ENCODE data around the gene AUTS2. TPM values are rescaled to one million over a fixed set of nuclear protein-coding genes. Genes with fewer than 3 reads are reported as not detected.
"Not testable (repeated sequence)": the region's sequence is repeated elsewhere in the genome, so short reads cannot be mapped to it uniquely, and the experiment has no call there.

AUTS2 gene
- total and polyA plus RNA-seq, 2 donors (not counting 1 experiment from before 2014, with no cell fraction given) = 0.60 to 9.1 TPM

DNA sequence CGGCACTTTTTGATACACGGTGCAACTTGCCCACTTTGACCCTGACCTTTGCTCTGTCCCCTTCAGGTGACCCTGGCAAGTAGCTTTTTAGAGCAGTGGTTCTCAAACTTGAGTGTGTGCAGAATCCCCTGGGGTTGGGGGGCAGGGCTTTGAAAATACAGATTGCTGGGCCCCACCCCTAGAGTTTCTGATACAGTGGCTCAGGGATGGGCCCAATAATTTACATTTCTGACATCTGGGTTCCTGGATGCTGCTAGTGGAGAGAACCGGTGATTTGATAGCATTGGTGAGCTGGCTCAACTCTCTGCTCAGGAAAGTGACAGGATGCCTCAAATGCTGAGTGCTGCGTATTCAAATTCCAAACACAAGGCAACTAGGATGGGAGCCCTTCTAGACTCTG lies 995.9 kb downstream of the AUTS2 start:
- Histone ChIP-seq H2AFZ (ENCODE audit: low read length) (no peak overlapping the region), H3K9ac (ENCODE audit: insufficient read depth, low read length) (no peak overlapping the region), H3K79me2 (ENCODE audit: control insufficient read depth, insufficient read depth, low read length) (no peaks in the 10 kb centered on the region), H3K36me3 (ENCODE audit: control insufficient read depth, insufficient read depth, low read length) (no peaks in the 10 kb centered on the region), H3K4me3 (replicated peaks in 1 of 4; ENCODE audit: control extremely low read depth in 1 of 4, insufficient read depth in 1 of 4, low read depth in 3 of 4, low read length in 4 of 4) (no peak overlapping the region), H3K27me3 (ENCODE audit: control insufficient read depth, insufficient read depth, low read length) (peaks cover 3% of the 10 kb centered on the region), H4K20me1 (ENCODE audit: control insufficient read depth, extremely low read depth, insufficient read depth, low read length) (no peaks in the 10 kb centered on the region), H3K27ac (ENCODE audit: insufficient read depth, low read length) (no peak overlapping the region), H3K4me2 (ENCODE audit: extremely low read depth, insufficient read depth, low read length) (no peak overlapping the region), H3K4me1 (ENCODE audit: control insufficient read depth, extremely low read depth, insufficient read depth, low read length) (no peaks in the 10 kb centered on the region), H3K9me3 (ENCODE audit: control insufficient read depth, insufficient read depth, low read depth, low read length) (no peaks in the 10 kb centered on the region)
- DNase-seq (ENCODE audit: low read depth in 2 of 2) = no peak
- no peak for TF ChIP-seq EZH2 (IDR thresholded peaks at IDR 0.05; ENCODE audit: low read length, missing control alignments)
- TF ChIP-seq, protein P1, sequence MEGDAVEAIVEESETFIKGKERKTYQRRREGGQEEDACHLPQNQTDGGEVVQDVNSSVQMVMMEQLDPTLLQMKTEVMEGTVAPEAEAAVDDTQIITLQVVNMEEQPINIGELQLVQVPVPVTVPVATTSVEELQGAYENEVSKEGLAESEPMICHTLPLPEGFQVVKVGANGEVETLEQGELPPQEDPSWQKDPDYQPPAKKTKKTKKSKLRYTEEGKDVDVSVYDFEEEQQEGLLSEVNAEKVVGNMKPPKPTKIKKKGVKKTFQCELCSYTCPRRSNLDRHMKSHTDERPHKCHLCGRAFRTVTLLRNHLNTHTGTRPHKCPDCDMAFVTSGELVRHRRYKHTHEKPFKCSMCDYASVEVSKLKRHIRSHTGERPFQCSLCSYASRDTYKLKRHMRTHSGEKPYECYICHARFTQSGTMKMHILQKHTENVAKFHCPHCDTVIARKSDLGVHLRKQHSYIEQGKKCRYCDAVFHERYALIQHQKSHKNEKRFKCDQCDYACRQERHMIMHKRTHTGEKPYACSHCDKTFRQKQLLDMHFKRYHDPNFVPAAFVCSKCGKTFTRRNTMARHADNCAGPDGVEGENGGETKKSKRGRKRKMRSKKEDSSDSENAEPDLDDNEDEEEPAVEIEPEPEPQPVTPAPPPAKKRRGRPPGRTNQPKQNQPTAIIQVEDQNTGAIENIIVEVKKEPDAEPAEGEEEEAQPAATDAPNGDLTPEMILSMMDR (conservative IDR thresholded peaks at IDR 0.05 in 1 of 2, IDR thresholded peaks at IDR 0.05 in 1 of 2; ENCODE audit: low read depth in 1 of 2, low read length in 2 of 2) = no peak

- H3K9ac ChIP-seq (ENCODE audit: insufficient read depth, low read length) = not testable (repeated sequence)
Measured at GRCh38 chr7:70594885-70595284, 996.6 kb downstream of the AUTS2 start.

DNA sequence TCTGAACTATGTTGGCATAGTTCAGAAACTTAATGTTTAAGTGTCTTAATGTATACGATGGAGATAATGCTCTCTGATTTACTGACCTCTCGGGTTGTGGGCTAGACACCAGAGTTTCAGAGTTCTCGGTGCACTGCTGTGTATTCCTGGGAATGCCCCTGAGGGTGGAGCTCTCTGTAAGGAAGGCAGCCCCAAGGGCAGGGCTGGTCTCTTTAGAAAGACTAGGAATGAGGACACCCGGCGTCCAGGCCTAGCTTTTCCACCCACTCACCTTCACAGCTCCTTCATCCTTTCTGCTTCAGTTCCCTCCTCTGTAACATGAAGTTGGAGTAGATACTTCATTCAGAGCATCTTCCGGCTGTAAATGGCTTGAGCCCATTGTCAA lies 997.1 kb downstream of the AUTS2 start:
- H3K4me1 ChIP-seq (ENCODE audit: control insufficient read depth, extremely low read depth, insufficient read depth, low read length) = no peaks in the 10 kb centered on the region
- peak overlapping the region; percentile 25 for H3K4me2 ChIP-seq (ENCODE audit: extremely low read depth, insufficient read depth, low read length)
- H3K4me3 ChIP-seq (replicated peaks in 1 of 4; ENCODE audit: control extremely low read depth in 1 of 4, insufficient read depth in 1 of 4, low read depth in 3 of 4, low read length in 4 of 4) = no peak overlapping the region
- TF ChIP-seq, protein P1 (conservative IDR thresholded peaks at IDR 0.05 in 1 of 2, IDR thresholded peaks at IDR 0.05 in 1 of 2; ENCODE audit: low read depth in 1 of 2, low read length in 2 of 2) = no peak
- no peak overlapping the region for H2AFZ ChIP-seq (ENCODE audit: low read length)
- no peaks in the 10 kb centered on the region for H4K20me1 ChIP-seq (ENCODE audit: control insufficient read depth, extremely low read depth, insufficient read depth, low read length)
- no peak overlapping the region for H3K27ac ChIP-seq (ENCODE audit: insufficient read depth, low read length)
- H3K36me3 ChIP-seq (ENCODE audit: control insufficient read depth, insufficient read depth, low read length) = no peaks in the 10 kb centered on the region
- no peak for DNase-seq (ENCODE audit: low read depth in 2 of 2)
- H3K9me3 ChIP-seq (ENCODE audit: control insufficient read depth, insufficient read depth, low read depth, low read length) = no peaks in the 10 kb centered on the region
- H3K79me2 ChIP-seq (ENCODE audit: control insufficient read depth, insufficient read depth, low read length) = no peaks in the 10 kb centered on the region
- H3K9ac ChIP-seq (ENCODE audit: insufficient read depth, low read length) = no peak overlapping the region
- H3K27me3 ChIP-seq (ENCODE audit: control insufficient read depth, insufficient read depth, low read length) = peaks cover 3% of the 10 kb centered on the region

More at GRCh38 chr7:70594885-70595284, 996.6 kb downstream of the AUTS2 start:
- H3K36me3 ChIP-seq (ENCODE audit: control insufficient read depth, insufficient read depth, low read length); H3K9me3 ChIP-seq (ENCODE audit: control insufficient read depth, insufficient read depth, low read depth, low read length); H3K4me3 ChIP-seq (replicated peaks in 1 of 4; ENCODE audit: control extremely low read depth in 1 of 4, insufficient read depth in 1 of 4, low read depth in 3 of 4, low read length in 4 of 4); DNase-seq (ENCODE audit: low read depth in 2 of 2); H3K27ac ChIP-seq (ENCODE audit: insufficient read depth, low read length); H4K20me1 ChIP-seq (ENCODE audit: control insufficient read depth, extremely low read depth, insufficient read depth, low read length); H3K79me2 ChIP-seq (ENCODE audit: control insufficient read depth, insufficient read depth, low read length); H3K4me2 ChIP-seq (ENCODE audit: extremely low read depth, insufficient read depth, low read length); H2AFZ ChIP-seq (ENCODE audit: low read length); H3K27me3 ChIP-seq (ENCODE audit: control insufficient read depth, insufficient read depth, low read length); H3K4me1 ChIP-seq (ENCODE audit: control insufficient read depth, extremely low read depth, insufficient read depth, low read length): not testable (repeated sequence)
